HepG2 (cell line): ENCODE results near the gene ATP2A3.

ENCODE experiments used
- CBX2 ChIP-seq, 2 experiments: fragments of 200-600 bp in 1 of 2; sonication (generic); formaldehyde crosslinking in 1 of 2; IDR thresholded peaks; 2 replicates each; pipeline versions ENCODE4 v1.7.0 to v1.8.1; 2018 to 2022; ENCODE audit warnings: low read depth in 2 of 2, low read length in 1 of 2, mild to moderate bottlenecking in 1 of 2, missing genetic modification reagents in 1 of 2
- MAFF ChIP-seq: IDR thresholded peaks from 2 replicates; pipeline ENCODE4 v1.6.1; 2011; ENCODE audit warnings: low read depth, low read length, improper control_type of control experiment
- SMAD3 ChIP-seq: sonication (generic); formaldehyde crosslinking; IDR thresholded peaks from 2 replicates; pipeline ENCODE4 v1.4.0; 2020; ENCODE audit warnings: missing genetic modification reagents
- ZNF660 ChIP-seq: sonication (generic); formaldehyde crosslinking; IDR thresholded peaks from 2 replicates; pipeline ENCODE4 v1.5.1; 2020; ENCODE audit warnings: mild to moderate bottlenecking, low read depth, missing genetic modification reagents, borderline replicate concordance
- ZSCAN5A ChIP-seq: sonication (generic); formaldehyde crosslinking; IDR thresholded peaks from 2 replicates; pipeline ENCODE4 v1.8.0; 2022; ENCODE audit warnings: mild to moderate bottlenecking, missing genetic modification reagents, borderline replicate concordance

GRCh38 chr17:4008441-4009185 is 44.4 kb upstream of the ATP2A3 start:
- no peak for TF ChIP-seq MAFF
- TF ChIP-seq SMAD3 = no peak
- no peak for TF ChIP-seq CBX2 (IDR thresholded peaks at IDR 0.05; ENCODE audit: low read depth, low read length)
- TF ChIP-seq CBX2 (CRISPR knock-in tag; IDR thresholded peaks at IDR 0.05; ENCODE audit: low read depth) = no peak
- no peak for TF ChIP-seq ZSCAN5A (CRISPR knock-in tag)
- no peak for TF ChIP-seq ZNF660 (CRISPR knock-in tag)
